HG02981 (cell line): ENCODE results near the gene HOXB8.

ENCODE experiments used
- ATAC-seq: cut with Tn5 transposase; IDR thresholded peaks from one replicate; pipeline ENCODE4 v1.9.1; 2021; ENCODE audit warnings: mild to moderate bottlenecking, moderate library complexity; ENCODE audit not compliant: unreplicated experiment

Gene HOXB8

GRCh38 chr17:48611213-48611612 lies 3.9 kb downstream of the HOXB8 start:
- ATAC-seq = no peak

GRCh38 chr17:48610282-48611211 lies 4.5 kb downstream of the HOXB8 start, which contains the start of gene HOXB7:
HOXB7 (minus strand) TSS chr17:48611017; CDS start chr17:48610918, 99 bp downstream.
- no peak for ATAC-seq

GRCh38 chr17:48609759-48610281 lies 5.3 kb downstream of the HOXB8 start:
- no peak for ATAC-seq

- no peak for ATAC-seq
Measured at GRCh38 chr17:48609033-48609432, 6.1 kb downstream of the HOXB8 start.

- no peak for ATAC-seq
Measured at GRCh38 chr17:48608494-48608834, 6.6 kb downstream of the HOXB8 start.

- no peak for ATAC-seq
Measured at GRCh38 chr17:48606892-48607614, 8.0 kb downstream of the HOXB8 start.

GRCh38 chr17:48605991-48606891 lies 8.9 kb downstream of the HOXB8 start:
- ATAC-seq = no peak

GRCh38 chr17:48605409-48605919 lies 9.6 kb downstream of the HOXB8 start:
- ATAC-seq = no peak

- no peak for ATAC-seq
Measured at GRCh38 chr17:48604770-48605329, 10.2 kb downstream of the HOXB8 start, which contains the start of gene HOXB6. HOXB6 (minus strand) TSS chr17:48604986; CDS start chr17:48598150, 6,836 bp downstream.

GRCh38 chr17:48603959-48604769 lies 10.9 kb downstream of the HOXB8 start:
- ATAC-seq = no peak

- ATAC-seq = no peak
Measured at GRCh38 chr17:48601539-48602425, 13.3 kb downstream of the HOXB8 start.

GRCh38 chr17:48601207-48601538 lies 13.9 kb downstream of the HOXB8 start:
- no peak for ATAC-seq

GRCh38 chr17:48600244-48601098 lies 14.6 kb downstream of the HOXB8 start:
- no peak for ATAC-seq

- no peak for ATAC-seq
Measured at GRCh38 chr17:48599354-48599753, 15.7 kb downstream of the HOXB8 start.

- ATAC-seq = no peak
Measured at GRCh38 chr17:48598736-48599135, 16.4 kb downstream of the HOXB8 start.

GRCh38 chr17:48597778-48598631 lies 17.1 kb downstream of the HOXB8 start:
- ATAC-seq = no peak

- ATAC-seq = no peak
Measured at GRCh38 chr17:48597528-48597777, 17.6 kb downstream of the HOXB8 start.
